Epithelial cell of prostate (primary cell): ENCODE results near the gene UAP1.
"Not testable (repeated sequence)": the region's sequence is repeated elsewhere in the genome, so short reads cannot be mapped to it uniquely, and the experiment has no call there.

Experiments
- DNase-seq: peaks from one replicate; pipeline ENCODE4 v3.0.0-alpha.2; 2011; ENCODE audit warnings: low read depth, low spot score
- H3K27ac ChIP-seq: fragments of 450-650 bp; 2 replicates; pipeline ENCODE4 v1.5.1; 2017; ENCODE audit warnings: mild to moderate bottlenecking

The UAP1 gene

GRCh38 chr1:162562470-162562828 is 927 bp downstream of the UAP1 start:
- DNase-seq, result no peak
- peak overlapping the region; percentile 91 for H3K27ac ChIP-seq

- H3K27ac ChIP-seq, result peak overlapping the region; percentile 91
- DNase-seq, result no peak
Observed at GRCh38 chr1:162564762-162565218, 3.3 kb downstream of the UAP1 start.

GRCh38 chr1:162565460-162565859 is 3.9 kb downstream of the UAP1 start:
- H3K27ac ChIP-seq, result peak overlapping the region; percentile 91
- no peak for DNase-seq

- no peak overlapping the region for H3K27ac ChIP-seq
Observed at GRCh38 chr1:162566870-162567269, 5.3 kb downstream of the UAP1 start.

GRCh38 chr1:162568802-162569201 is 7.3 kb downstream of the UAP1 start:
- no peak for DNase-seq
- peak overlapping the region; percentile 23 for H3K27ac ChIP-seq

More at GRCh38 chr1:162566870-162567269, 5.3 kb downstream of the UAP1 start:
- DNase-seq, result no peak

- H3K27ac ChIP-seq, result no peak overlapping the region
- DNase-seq, result no peak
Observed at GRCh38 chr1:162570718-162571117, 9.2 kb downstream of the UAP1 start.

- H3K27ac ChIP-seq, DNase-seq: not testable (repeated sequence)
Observed at GRCh38 chr1:162571121-162571520, 9.6 kb downstream of the UAP1 start.

GRCh38 chr1:162571696-162572095 is 10.2 kb downstream of the UAP1 start:
- H3K27ac ChIP-seq, result no peak overlapping the region
- DNase-seq, result no peak

GRCh38 chr1:162573136-162573535 is 11.6 kb downstream of the UAP1 start:
- DNase-seq, result no peak
- H3K27ac ChIP-seq, result no peak overlapping the region

GRCh38 chr1:162578071-162578700 is 16.7 kb downstream of the UAP1 start:
- H3K27ac ChIP-seq, result no peak overlapping the region
- DNase-seq, result no peak

- no peak for DNase-seq
- H3K27ac ChIP-seq, result no peak overlapping the region
Observed at GRCh38 chr1:162578936-162579335, 17.4 kb downstream of the UAP1 start.

GRCh38 chr1:162580308-162580707 is 18.8 kb downstream of the UAP1 start:
- DNase-seq, result no peak

GRCh38 chr1:162582901-162583300 is 21.4 kb downstream of the UAP1 start:
- H3K27ac ChIP-seq, result peak overlapping the region; percentile 45
- not testable (repeated sequence) for DNase-seq

More at GRCh38 chr1:162580308-162580707, 18.8 kb downstream of the UAP1 start:
- no peak overlapping the region for H3K27ac ChIP-seq

- not testable (repeated sequence) for H3K27ac ChIP-seq, DNase-seq
Observed at GRCh38 chr1:162585101-162585500, 23.6 kb downstream of the UAP1 start.

GRCh38 chr1:162587347-162587746 is 25.8 kb downstream of the UAP1 start:
- H3K27ac ChIP-seq, result no peak overlapping the region

GRCh38 chr1:162587761-162588260 is 26.3 kb downstream of the UAP1 start:
- no peak overlapping the region for H3K27ac ChIP-seq

More at GRCh38 chr1:162587347-162587746, 25.8 kb downstream of the UAP1 start:
- DNase-seq, result no peak

GRCh38 chr1:162590101-162590500 is 28.6 kb downstream of the UAP1 start:
- DNase-seq, result no peak
- H3K27ac ChIP-seq, result no peak overlapping the region

More at GRCh38 chr1:162587761-162588260, 26.3 kb downstream of the UAP1 start:
- no peak for DNase-seq

- H3K27ac ChIP-seq, result no peak overlapping the region
- DNase-seq, result no peak
Observed at GRCh38 chr1:162590686-162591085, 29.2 kb downstream of the UAP1 start.

- H3K27ac ChIP-seq, result no peak overlapping the region
- no peak for DNase-seq
Observed at GRCh38 chr1:162596514-162597170, 35.1 kb downstream of the UAP1 start.

GRCh38 chr1:162599451-162599850 is 37.9 kb downstream of the UAP1 start:
- DNase-seq, result no peak
- H3K27ac ChIP-seq, result no peak overlapping the region

GRCh38 chr1:162603117-162603516 is 41.6 kb downstream of the UAP1 start:
- not testable (repeated sequence) for H3K27ac ChIP-seq, DNase-seq
